SJCRH30 (cell line): ENCODE results near the gene HOXC11. TPM values are rescaled to one million over a fixed set of nuclear protein-coding genes. Genes with fewer than 3 reads are reported as not detected.
A peak's percentile ranks its signal among the peaks of the same experiment; 100 is the strongest.

Source experiments
- DNase-seq, 2 experiments: peaks; one replicate each; pipeline ENCODE4 v3.0.0-alpha.2; 2015 to 2020
- H3K27ac ChIP-seq: fragments of 250-450 bp; sonication (Bioruptor Pico); 2 replicates; pipeline ENCODE4 v1.5.1; 2020; ENCODE audit warnings: mild to moderate bottlenecking, moderate library complexity
- H3K27me3 ChIP-seq: fragments of 250-450 bp; sonication (Bioruptor Pico); 2 replicates; pipeline ENCODE4 v1.5.1; 2020; ENCODE audit warnings: mild to moderate bottlenecking, moderate library complexity
- H3K36me3 ChIP-seq: fragments of 250-450 bp; sonication (Bioruptor Pico); 2 replicates; pipeline ENCODE4 v1.5.1; 2020; ENCODE audit warnings: mild to moderate bottlenecking, moderate library complexity
- H3K4me1 ChIP-seq: fragments of 250-450 bp; sonication (Bioruptor Pico); 2 replicates; pipeline ENCODE4 v1.5.1; 2020; ENCODE audit warnings: mild to moderate bottlenecking, moderate library complexity
- H3K4me3 ChIP-seq: fragments of 250-450 bp; sonication (Bioruptor Pico); 2 replicates; pipeline ENCODE4 v1.5.1; 2020; ENCODE audit warnings: mild to moderate bottlenecking, moderate library complexity
- H3K9me3 ChIP-seq: fragments of 250-450 bp; sonication (Bioruptor Pico); replicated peaks from 2 replicates; pipeline ENCODE4 v1.5.1; 2020; ENCODE audit warnings: mild to moderate bottlenecking, moderate library complexity
- total RNA-seq: library from RNA; depleted of rRNA; stranded (reverse); fragments of >200 nt; shearing (Covaris generic); gene quantifications from 2 replicates; pipeline ENCODE4 v1.2.3, GENCODE V29; 2014

The HOXC11 gene
- total RNA-seq, 1 experiment from 2014 or later = 1.1 TPM

GRCh38 chr12:53997204-53998109 lies 24.5 kb downstream of the HOXC11 start:
- H3K4me3 ChIP-seq = no peak overlapping the region
- no peaks in the 10 kb centered on the region for H3K36me3 ChIP-seq
- no peaks in the 10 kb centered on the region for H3K4me1 ChIP-seq
- no peak overlapping the region for H3K27ac ChIP-seq
- no peak for DNase-seq
- H3K27me3 ChIP-seq = no peaks in the 10 kb centered on the region; the same call in 1 of the 2 replicates
- H3K9me3 ChIP-seq = no peaks in the 10 kb centered on the region

- no peaks in the 10 kb centered on the region for H3K36me3 ChIP-seq
- H3K27ac ChIP-seq = no peak overlapping the region
- no peaks in the 10 kb centered on the region for H3K27me3 ChIP-seq
- no peaks in the 10 kb centered on the region for H3K9me3 ChIP-seq
- H3K4me1 ChIP-seq = no peaks in the 10 kb centered on the region
- no peak for DNase-seq
- no peak overlapping the region for H3K4me3 ChIP-seq
Measured at GRCh38 chr12:53998110-53998899, 25.4 kb downstream of the HOXC11 start.

DNA sequence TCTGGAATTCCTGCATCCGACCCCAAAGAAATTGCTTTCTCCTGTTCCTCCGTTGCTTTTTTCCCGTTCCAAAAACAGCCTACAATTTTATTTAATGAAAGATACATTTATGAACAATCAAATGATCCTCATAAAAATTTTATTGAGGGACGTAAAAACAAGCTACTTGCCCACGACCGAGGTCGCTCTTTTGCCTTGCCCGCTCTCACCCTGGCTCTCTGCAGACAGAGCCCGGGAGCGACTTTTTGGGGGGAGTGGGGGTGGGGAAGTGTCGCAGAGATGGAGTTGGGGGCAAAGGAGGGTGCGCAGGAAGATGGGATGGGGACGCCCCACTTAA lies 25.9 kb downstream of the HOXC11 start:
- no peak for DNase-seq
- Histone ChIP-seq H3K36me3 (no peaks in the 10 kb centered on the region), H3K27ac (no peak overlapping the region), H3K27me3 (no peaks in the 10 kb centered on the region), H3K4me3 (no peak overlapping the region), H3K9me3 (no peaks in the 10 kb centered on the region), H3K4me1 (no peaks in the 10 kb centered on the region)

GRCh38 chr12:53999559-54000115 lies 26.7 kb downstream of the HOXC11 start:
- peak overlapping the region; percentile 73 for H3K4me3 ChIP-seq
- DNase-seq = peak; percentile 75 to 79
- H3K27ac ChIP-seq = peak overlapping the region; percentile 62
- no peaks in the 10 kb centered on the region for H3K4me1 ChIP-seq
- H3K9me3 ChIP-seq = no peaks in the 10 kb centered on the region
- H3K27me3 ChIP-seq = no peaks in the 10 kb centered on the region
- no peaks in the 10 kb centered on the region for H3K36me3 ChIP-seq

DNA sequence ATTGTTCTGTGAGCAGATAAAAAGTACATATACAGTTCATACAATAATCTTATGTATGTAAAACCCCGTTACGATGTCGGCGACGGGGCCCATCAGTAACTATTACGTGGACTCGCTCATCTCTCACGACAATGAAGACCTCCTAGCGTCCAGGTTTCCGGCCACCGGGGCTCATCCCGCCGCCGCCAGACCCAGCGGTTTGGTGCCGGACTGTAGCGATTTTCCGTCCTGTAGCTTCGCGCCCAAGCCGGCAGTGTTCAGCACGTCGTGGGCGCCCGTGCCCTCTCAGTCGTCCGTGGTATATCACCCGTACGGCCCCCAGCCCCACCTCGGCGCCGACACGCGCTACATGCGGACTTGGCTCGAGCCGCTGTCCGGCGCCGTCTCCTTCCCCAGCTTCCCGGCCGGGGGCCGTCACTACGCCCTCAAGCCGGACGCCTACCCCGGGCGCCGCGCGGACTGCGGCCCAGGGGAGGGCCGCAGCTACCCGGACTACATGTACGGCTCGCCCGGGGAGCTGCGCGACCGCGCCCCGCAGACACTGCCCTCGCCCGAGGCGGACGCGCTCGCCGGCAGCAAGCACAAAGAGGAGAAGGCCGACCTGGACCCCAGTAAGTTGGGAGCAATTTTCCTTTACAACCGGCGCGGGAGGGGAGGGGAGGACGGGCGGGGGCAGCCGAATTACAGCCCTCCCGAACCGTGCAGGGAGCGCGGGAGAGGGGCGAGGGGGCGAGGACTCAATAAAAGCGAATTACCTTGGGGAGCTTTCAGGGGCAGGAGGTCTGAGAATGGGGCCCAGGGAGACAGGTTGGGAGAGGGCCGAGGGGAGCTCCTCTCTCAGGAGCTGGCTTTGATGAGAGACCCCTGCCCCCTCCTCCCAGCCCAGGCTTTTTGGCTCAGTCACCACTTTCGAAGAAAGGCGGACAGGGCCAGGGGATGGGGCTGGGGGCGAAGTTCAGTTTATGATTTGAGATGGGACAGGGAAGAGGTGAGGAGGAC lies 27.5 kb downstream of the HOXC11 start, which contains the start of gene HOXC9:
Gene HOXC9 (plus strand): TSS at position 46 of the 999 bp plus-strand sequence. CDS start 28 bp downstream, at position 74.
- H3K4me3 ChIP-seq = peak within 1 kb of the TSS; percentile 73
- H3K27ac ChIP-seq = peak within 1 kb of the TSS; percentile 62
- H3K36me3 ChIP-seq = no peaks in the 10 kb centered on the region
- H3K4me1 ChIP-seq = no peaks in the 10 kb centered on the region
- no peaks in the 10 kb centered on the region for H3K9me3 ChIP-seq
- DNase-seq = peak in 1 of 2 experiments; percentile 43
- H3K27me3 ChIP-seq = no peaks in the 10 kb centered on the region

DNA sequence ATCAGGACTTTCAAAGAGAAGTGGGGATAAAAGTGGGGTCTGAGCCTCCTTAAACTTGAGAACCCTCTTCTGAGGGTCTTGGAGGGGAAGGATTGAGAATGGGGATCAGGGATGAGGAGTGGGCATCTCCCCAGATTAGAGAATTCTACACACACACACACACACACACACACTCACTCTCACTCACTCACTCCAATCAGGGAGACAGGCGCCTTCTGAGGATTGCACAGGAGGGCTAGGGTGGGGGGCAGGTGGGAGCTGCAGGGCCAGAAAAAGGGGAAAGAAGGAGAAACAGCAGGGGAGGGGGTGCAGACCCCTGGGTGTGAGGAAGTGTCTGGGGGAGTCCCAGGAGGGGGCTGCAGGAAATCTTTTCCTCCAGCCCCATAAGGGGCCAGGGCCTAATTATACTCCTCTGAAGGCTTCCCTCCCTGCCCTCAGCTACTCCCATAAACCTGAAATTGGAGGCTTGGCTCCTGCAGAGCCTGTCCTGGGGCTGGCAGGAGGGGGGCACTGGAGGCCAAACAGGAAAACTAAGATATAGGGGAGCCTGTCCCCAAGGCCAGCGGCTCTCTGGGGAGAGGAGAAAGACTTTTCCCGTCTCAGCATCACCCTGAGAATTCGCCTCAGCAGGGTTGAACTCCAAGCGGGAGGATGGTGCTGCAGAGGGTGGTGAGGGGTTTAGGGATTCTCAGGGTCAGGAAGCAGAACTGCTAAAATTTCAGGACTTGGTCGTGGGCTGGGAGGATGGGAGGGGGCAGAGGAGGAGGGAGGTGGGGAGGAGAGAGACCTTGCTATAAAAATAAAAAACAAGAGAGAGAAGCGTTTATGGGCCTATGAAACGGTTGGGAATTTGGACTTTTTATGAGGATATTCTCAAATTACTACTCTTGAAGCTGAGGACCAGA lies 28.6 kb downstream of the HOXC11 start:
- Histone ChIP-seq H3K4me1 (no peaks in the 10 kb centered on the region), H3K27me3 (peaks cover 5% of the 10 kb centered on the region), H3K9me3 (no peaks in the 10 kb centered on the region), H3K4me3 (peak overlapping the region; percentile 73; the same call in 1 of the 2 replicates), H3K27ac (no peak overlapping the region), H3K36me3 (no peaks in the 10 kb centered on the region)
- no peak for DNase-seq

GRCh38 chr12:54002278-54002914 lies 29.5 kb downstream of the HOXC11 start:
- no peaks in the 10 kb centered on the region for H3K36me3 ChIP-seq
- H3K27ac ChIP-seq = no peak overlapping the region
- DNase-seq = no peak
- no peaks in the 10 kb centered on the region for H3K9me3 ChIP-seq
- H3K4me1 ChIP-seq = no peaks in the 10 kb centered on the region
- H3K4me3 ChIP-seq = no peak overlapping the region
- H3K27me3 ChIP-seq = peaks cover 14% of the 10 kb centered on the region

DNA sequence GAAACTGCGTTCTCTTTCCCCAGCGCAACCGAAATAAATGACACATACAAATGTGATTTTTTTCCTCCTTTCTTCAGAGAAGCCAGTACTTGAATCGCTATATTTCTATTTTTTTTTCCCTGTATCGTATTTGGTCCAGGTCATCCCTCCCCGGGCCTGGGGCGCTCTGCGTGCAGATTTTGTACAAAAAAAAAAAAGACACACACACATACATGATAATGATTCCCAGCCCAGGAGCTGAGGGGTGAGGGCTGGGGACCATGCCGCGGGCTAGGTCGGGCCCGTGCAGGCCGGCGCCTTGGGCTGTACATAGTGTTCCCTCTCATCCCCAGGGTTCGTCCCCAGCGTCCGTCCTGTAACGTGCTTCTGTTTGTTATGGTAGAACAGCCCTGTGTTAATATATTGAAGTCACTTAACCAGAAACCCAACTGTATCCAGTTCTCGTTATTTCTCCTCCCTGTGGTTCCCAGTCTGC lies 30.0 kb downstream of the HOXC11 start:
- H3K27ac ChIP-seq = no peak overlapping the region
- H3K36me3 ChIP-seq = no peaks in the 10 kb centered on the region
- H3K27me3 ChIP-seq = peaks cover 19% of the 10 kb centered on the region
- H3K4me3 ChIP-seq = no peak overlapping the region
- no peaks in the 10 kb centered on the region for H3K4me1 ChIP-seq
- H3K9me3 ChIP-seq = no peaks in the 10 kb centered on the region
- no peak for DNase-seq

DNA sequence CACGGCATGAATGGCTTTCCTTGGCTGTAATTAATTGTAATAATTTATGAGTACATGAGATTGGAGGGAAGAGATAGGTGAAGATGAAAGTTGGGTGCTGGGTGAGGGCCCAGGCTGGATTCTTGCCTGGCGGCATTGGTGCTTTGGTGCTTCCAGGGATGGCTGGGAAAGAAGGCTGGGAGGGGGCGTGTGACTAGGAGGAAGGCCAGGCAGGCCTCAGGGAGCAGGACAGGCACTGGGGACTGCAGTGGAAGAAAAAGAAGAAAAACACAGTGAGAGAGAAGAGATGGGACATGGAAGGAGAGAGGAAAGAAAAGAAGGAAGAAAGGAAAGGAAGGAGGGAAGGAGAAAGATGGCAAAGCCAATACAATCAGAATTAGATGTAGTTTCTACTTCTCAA lies 30.7 kb downstream of the HOXC11 start:
- no peak overlapping the region for H3K4me3 ChIP-seq
- no peak overlapping the region for H3K27ac ChIP-seq
- no peaks in the 10 kb centered on the region for H3K36me3 ChIP-seq
- no peaks in the 10 kb centered on the region for H3K9me3 ChIP-seq
- H3K4me1 ChIP-seq = no peaks in the 10 kb centered on the region
- DNase-seq = no peak
- H3K27me3 ChIP-seq = peaks cover 24% of the 10 kb centered on the region

DNA sequence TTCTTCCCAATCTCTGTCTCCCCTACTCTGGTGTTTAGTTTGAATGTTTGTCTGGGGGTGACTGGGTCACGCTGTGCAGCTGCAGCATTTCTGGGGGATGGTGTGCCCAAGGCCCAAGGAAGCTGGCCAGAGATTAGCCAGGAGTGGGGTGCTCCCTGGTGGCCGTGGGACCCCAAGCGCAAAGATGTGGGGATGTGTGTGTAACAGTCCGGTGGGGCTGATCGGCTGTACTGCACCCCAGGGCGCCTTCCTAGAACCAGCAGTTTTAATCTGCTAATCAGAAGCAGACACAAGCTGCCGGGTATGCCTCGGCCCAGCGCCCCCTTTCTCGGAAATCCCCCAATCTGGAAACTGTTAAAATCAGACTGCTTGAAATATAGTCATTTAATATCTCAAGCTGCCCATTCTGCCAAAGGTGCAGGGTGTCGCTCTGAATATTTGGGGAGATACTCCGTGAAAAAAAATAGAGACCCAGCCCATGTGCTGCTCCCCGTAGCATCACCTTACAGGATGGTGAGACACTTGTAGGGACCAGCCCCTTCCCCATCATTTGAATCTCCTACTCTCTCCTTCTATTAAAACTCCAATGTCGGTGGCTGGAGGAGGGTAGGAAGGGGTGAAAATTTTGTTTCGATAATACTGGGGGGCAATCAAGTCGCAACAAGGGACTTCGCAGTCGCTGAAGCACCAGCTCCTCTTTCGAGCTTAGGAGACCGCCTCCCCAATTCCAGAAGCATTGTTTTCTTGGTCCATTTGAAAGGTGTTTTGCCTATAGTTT lies 31.3 kb downstream of the HOXC11 start:
- no peak overlapping the region for H3K27ac ChIP-seq
- no peak overlapping the region for H3K4me3 ChIP-seq
- DNase-seq = no peak
- no peaks in the 10 kb centered on the region for H3K9me3 ChIP-seq
- no peaks in the 10 kb centered on the region for H3K4me1 ChIP-seq
- no peaks in the 10 kb centered on the region for H3K36me3 ChIP-seq
- peaks cover 26% of the 10 kb centered on the region for H3K27me3 ChIP-seq

- Histone ChIP-seq H3K36me3 (no peaks in the 10 kb centered on the region), H3K27ac (no peak overlapping the region), H3K4me1 (no peaks in the 10 kb centered on the region), H3K4me3 (no peak overlapping the region), H3K27me3 (peaks cover 34% of the 10 kb centered on the region), H3K9me3 (no peaks in the 10 kb centered on the region)
- DNase-seq = no peak
Measured at GRCh38 chr12:54004841-54005530, 32.1 kb downstream of the HOXC11 start.

DNA sequence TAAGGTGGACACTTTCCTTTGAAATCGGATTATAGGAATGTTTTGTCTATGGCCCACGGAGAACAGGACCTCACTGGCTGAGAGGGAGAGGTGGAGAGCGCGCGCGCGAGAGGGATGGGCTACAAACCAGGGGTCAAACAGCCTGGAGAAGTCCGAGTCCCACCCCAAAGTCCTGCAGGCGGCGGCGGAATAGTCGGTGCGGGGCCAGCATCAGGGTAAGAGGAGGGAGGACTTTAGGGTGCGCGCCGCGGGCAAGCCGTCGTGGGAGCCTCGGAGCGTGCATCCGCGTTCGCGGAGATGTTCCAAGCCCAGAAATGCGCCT lies 32.6 kb downstream of the HOXC11 start:
- Histone ChIP-seq H3K27ac (no peak overlapping the region), H3K27me3 (peaks cover 39% of the 10 kb centered on the region), H3K9me3 (no peaks in the 10 kb centered on the region), H3K4me1 (no peaks in the 10 kb centered on the region), H3K4me3 (no peak overlapping the region), H3K36me3 (no peaks in the 10 kb centered on the region)
- DNase-seq = no peak
